H9 (cell line): ENCODE results near the gene ACVR2B. TPM values are rescaled to one million over a fixed set of nuclear protein-coding genes. Genes with fewer than 3 reads are reported as not detected.

Experiments
- DNase-seq: peaks from one replicate; pipeline ENCODE4 v3.0.0-alpha.2; 2017
- H2AFZ ChIP-seq: one replicate; pipeline ENCODE4 v1.6.1; 2013; ENCODE audit warnings: mild to moderate bottlenecking, low read length, control low read depth, moderate library complexity
- H2AK5ac ChIP-seq: 2 replicates; pipeline ENCODE4 v1.6.1; 2013; ENCODE audit warnings: low read length, control low read depth, mixed read lengths; ENCODE audit not compliant: insufficient read length
- H2BK120ac ChIP-seq: one replicate; pipeline ENCODE4 v1.6.1; 2013; ENCODE audit warnings: low read depth, mild to moderate bottlenecking, low read length, control low read depth, inconsistent platforms; ENCODE audit not compliant: poor library complexity, severe bottlenecking
- H2BK12ac ChIP-seq: 2 replicates; pipeline ENCODE4 v1.6.1; 2013; ENCODE audit warnings: low read length, control low read depth, mixed read lengths, low read depth; ENCODE audit not compliant: insufficient read length
- H2BK15ac ChIP-seq: 2 replicates; pipeline ENCODE4 v1.6.1; 2013; ENCODE audit warnings: low read depth, low read length, control low read depth
- H2BK20ac ChIP-seq: one replicate; pipeline ENCODE4 v1.6.1; 2013; ENCODE audit warnings: low read depth, mild to moderate bottlenecking, low read length, control low read depth, inconsistent platforms; ENCODE audit not compliant: poor library complexity, severe bottlenecking
- H2BK5ac ChIP-seq: 2 replicates; pipeline ENCODE4 v1.6.1; 2013; ENCODE audit warnings: low read length, control low read depth, mixed read lengths; ENCODE audit not compliant: insufficient read length
- H3K14ac ChIP-seq: 2 replicates; pipeline ENCODE4 v1.6.1; 2013; ENCODE audit warnings: low read length, control low read depth; ENCODE audit not compliant: insufficient read depth
- H3K18ac ChIP-seq: 2 replicates; pipeline ENCODE4 v1.6.1; 2013; ENCODE audit warnings: low read depth, mild to moderate bottlenecking, mixed read lengths, low read length, control low read depth; ENCODE audit not compliant: insufficient read length
- H3K23ac ChIP-seq: 2 replicates; pipeline ENCODE4 v1.6.1; 2013; ENCODE audit warnings: low read length, control low read depth, mixed read lengths, low read depth; ENCODE audit not compliant: insufficient read length
- H3K23me2 ChIP-seq: 2 replicates; pipeline ENCODE4 v1.6.1; 2013; ENCODE audit warnings: low read depth, mild to moderate bottlenecking, mixed read lengths, low read length, control low read depth; ENCODE audit not compliant: insufficient read length, poor library complexity, severe bottlenecking
- H3K27ac ChIP-seq: 2 replicates; pipeline ENCODE4 v1.5.1; 2013; ENCODE audit warnings: low read length, control low read depth, mixed read lengths, low read depth; ENCODE audit not compliant: insufficient read length
- H3K27me3 ChIP-seq: 2 replicates; pipeline ENCODE4 v1.6.1; 2013; ENCODE audit warnings: low read length, control low read depth, inconsistent platforms; ENCODE audit not compliant: insufficient read depth
- H3K4ac ChIP-seq: 2 replicates; pipeline ENCODE4 v1.6.1; 2013; ENCODE audit warnings: low read depth, mild to moderate bottlenecking, control low read depth, inconsistent platforms, low read length, moderate library complexity
- H3K4me1 ChIP-seq: 2 replicates; pipeline ENCODE4 v1.6.1; 2013; ENCODE audit warnings: low read length, control low read depth, inconsistent platforms; ENCODE audit not compliant: insufficient read depth
- H3K4me2 ChIP-seq: 2 replicates; pipeline ENCODE4 v1.6.1; 2013; ENCODE audit warnings: low read length, control low read depth, mixed read lengths; ENCODE audit not compliant: insufficient read length, insufficient read depth
- H3K56ac ChIP-seq: 2 replicates; pipeline ENCODE4 v1.6.1; 2013; ENCODE audit warnings: low read depth, mild to moderate bottlenecking, mixed read lengths, low read length, control low read depth; ENCODE audit not compliant: insufficient read length
- H3K79me1 ChIP-seq: 2 replicates; pipeline ENCODE4 v1.6.1; 2013; ENCODE audit warnings: low read depth, mild to moderate bottlenecking, moderate library complexity, low read length, control low read depth, inconsistent platforms; ENCODE audit not compliant: insufficient read depth, poor library complexity, severe bottlenecking
- H3K79me2 ChIP-seq: 2 replicates; pipeline ENCODE4 v1.6.1; 2013; ENCODE audit warnings: low read length, control low read depth, inconsistent platforms; ENCODE audit not compliant: insufficient read depth
- H3K9ac ChIP-seq: 2 replicates; pipeline ENCODE4 v1.6.1; 2013; ENCODE audit warnings: low read length, control low read depth, mixed read lengths; ENCODE audit not compliant: insufficient read length; ENCODE audit errors: extremely low read depth
- H3K9me3 ChIP-seq: one replicate; pipeline ENCODE4 v1.6.1; 2013; ENCODE audit warnings: low read depth, low read length, inconsistent platforms; ENCODE audit not compliant: control insufficient read depth
- H3T11ph ChIP-seq: one replicate; pipeline ENCODE4 v1.6.1; 2013; ENCODE audit warnings: mild to moderate bottlenecking, low read length, control low read depth, inconsistent platforms
- H4K20me1 ChIP-seq: one replicate; pipeline ENCODE4 v1.6.1; 2013; ENCODE audit not compliant: control insufficient read depth, insufficient read length, insufficient read depth
- H4K5ac ChIP-seq: 2 replicates; pipeline ENCODE4 v1.6.1; 2013; ENCODE audit warnings: low read depth, mild to moderate bottlenecking, mixed read lengths, low read length, control low read depth; ENCODE audit not compliant: insufficient read length
- H4K8ac ChIP-seq: replicated peaks from 2 replicates; pipeline ENCODE4 v1.6.1; 2013; ENCODE audit warnings: low read length, control low read depth, mixed read lengths, low read depth; ENCODE audit not compliant: insufficient read length
- H4K91ac ChIP-seq: 2 replicates; pipeline ENCODE4 v1.6.1; 2013; ENCODE audit warnings: low read depth, mild to moderate bottlenecking, moderate library complexity, mixed read lengths, low read length, control low read depth; ENCODE audit not compliant: insufficient read length
- H3K27ac Mint-ChIP-seq, 3 experiments: 2 replicates in 2 of 3; 3 replicates in 1 of 3; pipeline ENCODE4 v1.8.0; 2020 to 2021; ENCODE audit warnings: mixed read lengths in 3 of 3, mild to moderate bottlenecking in 1 of 3, moderate library complexity in 1 of 3
- H3K27me3 Mint-ChIP-seq: 2 replicates; pipeline ENCODE4 v1.8.0; 2021; ENCODE audit warnings: low read depth, mild to moderate bottlenecking, moderate library complexity, mixed read lengths
- H3K36me3 Mint-ChIP-seq, 3 experiments: 2 replicates in 2 of 3; 3 replicates in 1 of 3; pipeline ENCODE4 v1.8.0; 2020 to 2021; ENCODE audit warnings: low read depth in 3 of 3, mixed read lengths in 3 of 3; ENCODE audit not compliant: insufficient read depth in 1 of 3
- H3K4me1 Mint-ChIP-seq, 2 experiments: 2 replicates each; pipeline ENCODE4 v1.8.0; 2020; ENCODE audit warnings: mixed read lengths in 2 of 2
- H3K4me3 Mint-ChIP-seq, 2 experiments: 2 replicates in 1 of 2; 3 replicates in 1 of 2; pipeline ENCODE4 v1.8.0; 2020 to 2021; ENCODE audit warnings: mild to moderate bottlenecking in 2 of 2, mixed read lengths in 2 of 2, moderate library complexity in 1 of 2
- H3K9me3 Mint-ChIP-seq, 2 experiments: 2 replicates in 1 of 2; 3 replicates in 1 of 2; pipeline ENCODE4 v1.8.0; 2020; ENCODE audit warnings: mild to moderate bottlenecking in 2 of 2, mixed read lengths in 2 of 2, moderate library complexity in 1 of 2
- CTCF ChIP-seq: fragments of 200-600 bp; sonication (generic); conservative IDR thresholded peaks from 3 replicates; pipeline ENCODE4 v1.8.0; 2021; ENCODE audit warnings: antibody characterized with exemption, mild to moderate bottlenecking
- WGBS: extraction: QIAGEN DNeasy Blood & Tissue Kit; methylation state at CpG from one replicate; pipeline ENCODE4 v1.1.7; 2013; ENCODE audit warnings: missing lambda C conversion rate, low lambda C conversion rate, mixed read lengths; ENCODE audit not compliant: insufficient read length; ENCODE audit errors: extremely low coverage; 5-methylcytosine and 5-hydroxymethylcytosine counted together
- total RNA-seq: library from RNA; stranded (reverse); gene quantifications from 2 replicates; pipeline ENCODE4 v1.2.1, GENCODE V29; 2021

The ACVR2B gene
- total RNA-seq, 1 experiment from 2014 or later: 105 TPM

DNA sequence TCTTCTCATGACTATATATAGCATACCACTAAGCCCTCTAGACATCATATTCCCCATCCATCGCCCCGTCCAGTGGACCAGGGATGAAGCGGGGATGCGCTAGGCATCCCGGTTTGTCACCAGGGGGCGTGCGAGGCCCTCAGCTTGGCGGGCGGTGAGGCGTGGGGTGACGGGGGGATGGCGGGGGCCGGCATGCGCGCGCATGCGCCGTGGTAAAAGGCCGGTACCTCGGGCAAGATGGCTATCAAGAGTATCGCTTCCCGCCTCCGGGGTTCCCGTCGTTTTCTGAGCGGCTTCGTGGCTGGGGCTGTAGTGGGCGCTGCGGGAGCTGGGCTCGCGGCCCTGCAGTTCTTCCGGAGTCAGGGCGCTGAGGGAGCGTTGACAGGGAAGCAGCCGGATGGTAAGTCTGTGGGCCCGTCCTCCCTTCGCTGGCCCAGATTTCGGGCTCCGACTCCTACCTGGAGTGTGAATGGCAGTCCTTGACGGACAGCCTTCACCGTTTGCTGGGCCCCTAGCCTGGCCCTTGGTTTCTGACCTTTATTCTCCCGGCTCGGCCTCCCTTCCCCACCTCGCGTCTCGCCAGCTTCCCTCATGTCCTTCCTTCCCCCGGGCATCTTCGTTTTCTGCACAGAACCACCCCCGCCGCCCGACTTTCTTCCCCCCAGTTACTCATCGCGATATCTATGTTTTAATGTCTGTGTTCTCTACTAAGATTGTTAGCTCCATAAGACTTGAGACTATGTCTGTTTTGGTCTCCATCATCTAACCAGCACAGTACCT, 42.6 kb downstream of the ACVR2B start, which contains the start of gene EXOG:
TSS of gene EXOG (plus strand) at position 210 of the 780 bp plus-strand sequence. CDS start at position 238, 28 bp downstream.
- no peak within 1 kb of the TSS for H2BK120ac ChIP-seq
- peak within 1 kb of the TSS; percentile 1 for H3K27ac ChIP-seq
- H2BK20ac ChIP-seq: no peak within 1 kb of the TSS
- H4K8ac ChIP-seq: no peak within 1 kb of the TSS
- H2BK12ac ChIP-seq: no peak within 1 kb of the TSS
- TF ChIP-seq CTCF: peak; percentile 87
- H3K56ac ChIP-seq: no peak within 1 kb of the TSS
- no peak within 1 kb of the TSS for H2AK5ac ChIP-seq
- DNase-seq: peak; percentile 96
- no peaks in the 10 kb centered on the region for H3K27me3 ChIP-seq
- Mint-ChIP-seq H3K4me1 (peaks cover 7% of the 10 kb centered on the region in 2 experiments), H3K27me3 (no peaks in the 10 kb centered on the region), H3K9me3 (no peaks in the 10 kb centered on the region), H3K36me3 (peaks cover 6 to 22% (median 9%) of the 10 kb centered on the region in 3 experiments; a peak in 5 of 7 replicates), H3K4me3 (peak within 1 kb of the TSS; percentile 95 to 96), H3K27ac (peak within 1 kb of the TSS; percentile 7 to 95 (median 94))
- H3T11ph ChIP-seq: no peak within 1 kb of the TSS
- no peaks in the 10 kb centered on the region for H3K9me3 ChIP-seq
- H4K5ac ChIP-seq: no peak within 1 kb of the TSS
- H3K14ac ChIP-seq: peak within 1 kb of the TSS; percentile 95
- no peak within 1 kb of the TSS for H3K23ac ChIP-seq
- H4K20me1 ChIP-seq: no peaks in the 10 kb centered on the region
- peak within 1 kb of the TSS; percentile 68 for H3K9ac ChIP-seq
- H3K23me2 ChIP-seq: peaks cover 4% of the 10 kb centered on the region
- H3K4ac ChIP-seq: no peak within 1 kb of the TSS
- peak within 1 kb of the TSS; percentile 72 for H3K4me2 ChIP-seq
- H3K79me1 ChIP-seq: no peaks in the 10 kb centered on the region
- H2BK5ac ChIP-seq: no peak within 1 kb of the TSS
- H2BK15ac ChIP-seq: no peak within 1 kb of the TSS
- no CpG with 5 or more reads among the region's 53 CpGs for WGBS
- no peaks in the 10 kb centered on the region for H3K79me2 ChIP-seq
- no peaks in the 10 kb centered on the region for H3K4me1 ChIP-seq
- no peak within 1 kb of the TSS for H4K91ac ChIP-seq
- no peak within 1 kb of the TSS for H2AFZ ChIP-seq
- H3K18ac ChIP-seq: peak within 1 kb of the TSS; percentile 83
